Hindlimb muscle (tissue), 1 donor: Measurements from ENCODE around the gene NRXN3. TPM values are rescaled to one million over a fixed set of nuclear protein-coding genes. Genes with fewer than 3 reads are reported as not detected.

Experiments used
- DNase-seq: peaks from one replicate; pipeline ENCODE4 v3.0.0-alpha.2; 2013
- polyA plus RNA-seq: library from polyadenylated mRNA; unstranded; fragments of 120-200 nt; gene quantifications from one replicate; pipeline ENCODE4 v1.2.1, GENCODE V29; 2013; ENCODE audit not compliant: insufficient read length

Gene NRXN3
- 0.40 TPM for polyA plus RNA-seq

DNA sequence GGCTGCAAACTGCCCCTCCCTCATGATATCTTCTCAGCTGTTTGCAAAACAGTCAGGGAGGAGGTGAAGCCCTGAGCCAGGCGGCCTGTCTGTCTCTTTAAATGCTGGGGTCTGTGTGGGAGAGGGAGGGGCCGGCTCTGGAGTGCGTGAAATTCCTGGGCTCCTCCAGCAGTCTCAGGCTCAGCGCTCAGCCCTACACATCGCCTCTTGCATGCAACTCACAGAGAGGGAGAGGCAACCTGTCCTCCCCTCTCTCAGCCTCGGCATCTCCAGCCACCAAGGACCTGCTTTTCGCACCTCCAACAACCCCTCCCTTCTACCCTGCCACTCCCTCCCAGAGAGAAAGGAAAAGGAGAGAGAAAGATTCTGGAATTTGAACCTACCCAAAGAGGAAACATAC is at the start of gene NRXN3:
TSS of gene NRXN3 (plus strand) at position 171 of the 400 bp plus-strand sequence. CDS start 72,721 bp downstream, outside the sequence.
- DNase-seq: no peak

GRCh38 chr14:78122436-78122835 is 47.7 kb upstream of the NRXN3 start:
- DNase-seq: no peak

GRCh38 chr14:78123650-78124253 is 46.4 kb upstream of the NRXN3 start:
- no peak for DNase-seq

DNA sequence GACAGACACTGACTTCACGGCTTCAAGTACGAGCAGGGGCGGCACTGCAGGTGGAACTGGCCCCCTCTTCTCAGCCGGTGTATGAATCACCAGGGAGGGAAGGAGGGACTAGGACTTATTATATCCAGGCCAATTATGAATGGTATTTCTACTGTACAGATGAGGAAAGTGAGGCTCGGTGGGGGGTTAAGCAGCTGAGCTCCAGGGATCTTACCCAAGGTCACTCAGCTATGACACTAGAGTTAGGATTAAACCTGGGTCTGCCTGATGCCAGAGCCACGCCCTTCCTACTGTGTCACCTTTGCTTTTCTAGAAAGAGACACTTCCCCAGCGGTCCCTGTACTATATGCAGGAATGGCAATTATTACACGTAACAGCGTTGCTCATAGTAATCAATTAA is 42.2 kb upstream of the NRXN3 start:
- no peak for DNase-seq

DNA sequence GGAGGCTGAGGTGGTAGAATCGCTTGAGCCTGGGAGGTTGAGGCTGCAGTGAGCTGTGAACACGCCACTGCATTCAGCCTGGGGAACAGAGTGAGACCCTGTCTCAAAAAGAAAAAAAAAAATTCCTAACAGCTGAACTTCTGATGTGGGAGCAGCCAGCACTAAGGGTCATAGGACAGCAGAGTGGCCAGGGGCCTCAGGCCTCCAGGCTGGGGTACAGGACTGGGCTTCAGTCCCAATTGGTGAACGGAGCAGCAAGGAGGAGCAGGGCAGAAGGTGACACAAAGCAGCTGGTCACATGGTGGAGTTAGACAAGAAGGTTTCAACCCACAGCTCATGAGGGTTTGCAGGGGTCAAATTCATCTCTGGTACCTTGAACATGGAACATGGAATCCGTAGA is 40.8 kb upstream of the NRXN3 start:
- no peak for DNase-seq

- DNase-seq: no peak
Measured at GRCh38 chr14:78130356-78130755, 39.8 kb upstream of the NRXN3 start.

- DNase-seq: no peak
Measured at GRCh38 chr14:78131201-78131600, 39.0 kb upstream of the NRXN3 start.

GRCh38 chr14:78131616-78132015 is 38.6 kb upstream of the NRXN3 start:
- no peak for DNase-seq

GRCh38 chr14:78135450-78135891 is 34.7 kb upstream of the NRXN3 start:
- DNase-seq: no peak

DNA sequence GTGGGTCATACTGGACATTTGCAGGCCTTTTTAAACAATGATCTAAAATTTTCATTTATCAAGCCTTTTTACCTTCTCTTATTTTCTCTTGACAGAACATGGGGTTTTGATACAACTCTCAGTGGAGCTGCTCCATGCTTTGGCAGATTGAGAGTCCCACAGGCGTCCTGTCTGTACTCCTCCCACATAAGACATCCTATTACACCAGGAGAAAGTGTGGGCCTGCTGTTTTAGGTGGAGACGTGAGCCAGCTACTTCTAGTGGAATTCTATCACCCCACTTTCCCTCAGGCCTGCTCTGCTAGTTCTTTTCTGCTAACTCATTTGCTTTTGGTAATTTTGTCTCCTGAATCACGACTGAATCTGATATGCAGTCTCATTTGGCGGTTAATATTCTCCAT is 33.5 kb upstream of the NRXN3 start:
- no peak for DNase-seq

DNA sequence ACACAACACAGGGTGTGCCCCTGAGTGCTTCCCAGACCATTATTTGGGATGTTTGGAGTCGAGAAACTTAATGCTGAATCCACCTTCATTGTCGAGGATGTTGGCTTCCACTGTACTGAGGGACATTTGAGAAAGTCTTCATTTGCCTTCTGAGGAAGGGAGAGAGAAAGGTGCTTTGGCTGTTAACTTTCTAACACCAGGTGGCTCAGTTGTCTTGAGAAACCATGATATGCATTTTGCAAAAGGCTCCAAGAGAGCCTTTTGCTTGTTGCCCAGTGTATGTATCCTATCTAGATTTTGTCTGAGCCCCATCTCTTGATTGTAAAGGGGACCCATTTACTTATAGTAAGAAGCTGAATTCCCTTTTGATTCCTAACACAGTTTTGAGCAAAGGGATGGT is 28.6 kb upstream of the NRXN3 start:
- no peak for DNase-seq

- DNase-seq: no peak
Measured at GRCh38 chr14:78142998-78143397, 27.2 kb upstream of the NRXN3 start.

GRCh38 chr14:78143489-78144145 is 26.6 kb upstream of the NRXN3 start:
- no peak for DNase-seq

GRCh38 chr14:78152201-78153063 is 17.7 kb upstream of the NRXN3 start:
- DNase-seq: no peak

DNA sequence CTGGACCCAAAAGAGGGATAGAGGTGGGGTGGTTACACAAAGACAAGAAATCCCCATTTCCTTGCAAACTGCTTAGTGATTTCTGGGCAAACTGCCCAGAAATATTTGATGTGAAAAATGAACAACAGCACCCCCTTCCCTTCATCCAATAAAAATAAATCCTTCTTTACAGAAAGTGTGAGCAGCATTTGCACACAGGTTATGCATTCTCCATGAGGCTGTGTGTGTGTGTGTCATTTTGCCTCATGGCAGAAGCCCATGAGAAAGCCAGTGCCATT is 17.2 kb upstream of the NRXN3 start:
- peak; percentile 25 for DNase-seq

DNA sequence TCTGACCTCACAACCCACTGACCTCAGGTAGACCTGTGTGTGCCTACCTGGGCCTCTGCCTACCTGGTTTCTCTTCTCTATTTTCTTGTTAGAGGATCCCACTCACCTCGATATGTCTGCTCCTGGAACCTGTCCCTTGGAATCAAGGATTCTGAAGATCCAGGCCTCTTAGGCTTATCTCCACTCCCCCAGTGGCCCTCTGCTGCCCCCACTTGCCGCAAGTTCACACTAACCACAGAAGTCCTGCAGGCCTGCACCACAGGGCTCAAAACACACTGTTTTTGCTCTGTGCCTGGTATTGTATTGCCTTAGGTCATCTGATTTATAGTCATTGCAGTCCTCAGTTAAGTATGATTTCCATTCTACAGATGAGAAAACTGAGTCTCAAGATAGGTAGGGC is 15.3 kb upstream of the NRXN3 start:
- DNase-seq: no peak

GRCh38 chr14:78156196-78156595 is 14.0 kb upstream of the NRXN3 start:
- no peak for DNase-seq

GRCh38 chr14:78157494-78158437 is 12.4 kb upstream of the NRXN3 start:
- peak; percentile 17 for DNase-seq

DNA sequence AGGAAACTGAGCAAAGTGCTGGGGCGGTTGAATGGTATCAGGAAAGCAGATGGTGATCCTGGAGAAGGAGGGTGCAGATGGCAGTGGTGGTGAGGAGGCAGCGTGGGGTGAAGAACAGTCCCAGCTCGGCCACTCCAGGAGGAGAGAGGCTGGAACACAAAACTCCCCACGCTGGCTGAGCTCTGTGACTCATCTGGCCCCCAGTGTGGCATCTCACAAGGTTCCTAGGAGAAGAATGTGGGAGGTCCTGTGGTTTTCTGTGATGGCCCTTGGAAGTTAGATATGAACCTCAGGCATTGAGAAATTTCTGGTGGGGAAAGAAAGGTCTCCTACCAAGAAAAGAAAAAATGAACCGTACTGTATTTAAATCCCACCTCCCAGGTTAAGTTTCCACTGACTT is 8.0 kb upstream of the NRXN3 start:
- DNase-seq: no peak

DNA sequence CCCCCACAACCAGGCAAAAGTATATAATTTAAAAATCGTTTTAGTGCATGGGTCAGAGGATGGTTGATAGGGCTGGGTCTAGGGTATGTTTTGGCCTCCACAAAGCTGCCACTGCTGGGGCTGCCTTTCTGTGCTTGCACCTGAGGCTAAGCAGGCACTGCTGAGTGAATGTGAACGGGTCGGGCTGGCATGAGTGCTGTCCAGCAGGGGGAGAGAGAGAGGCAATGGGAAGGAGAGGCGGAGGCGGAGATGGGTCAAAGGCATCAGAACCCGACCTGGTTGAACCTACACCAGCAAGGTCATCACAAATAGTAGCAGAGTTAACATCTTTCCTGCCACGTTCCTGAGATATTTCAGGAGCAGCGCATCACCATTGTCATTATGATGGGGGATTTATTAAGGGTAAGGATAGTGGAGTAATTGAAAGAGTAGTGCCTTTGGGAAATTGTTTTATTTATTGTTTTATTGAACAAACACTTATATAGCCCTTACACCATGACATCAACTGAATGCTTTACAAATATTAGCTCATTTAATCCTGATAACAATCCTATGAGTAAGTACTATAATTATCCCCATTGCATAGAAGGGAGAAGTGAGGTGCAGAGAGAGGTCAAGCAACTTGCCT is 5.8 kb upstream of the NRXN3 start:
- DNase-seq: no peak

- no peak for DNase-seq
Measured at GRCh38 chr14:78172428-78172827, 2.3 kb downstream of the NRXN3 start.
